GM18861 (cell line): ENCODE measurements around the gene NAP1L1.
"Not testable (repeated sequence)": the region's sequence is repeated elsewhere in the genome, so short reads cannot be mapped to it uniquely, and the experiment has no call there.

Experiments used
- ATAC-seq: cut with Tn5 transposase; IDR thresholded peaks from one replicate; pipeline ENCODE4 v1.9.1; 2021; ENCODE audit not compliant: unreplicated experiment

NAP1L1 gene

DNA sequence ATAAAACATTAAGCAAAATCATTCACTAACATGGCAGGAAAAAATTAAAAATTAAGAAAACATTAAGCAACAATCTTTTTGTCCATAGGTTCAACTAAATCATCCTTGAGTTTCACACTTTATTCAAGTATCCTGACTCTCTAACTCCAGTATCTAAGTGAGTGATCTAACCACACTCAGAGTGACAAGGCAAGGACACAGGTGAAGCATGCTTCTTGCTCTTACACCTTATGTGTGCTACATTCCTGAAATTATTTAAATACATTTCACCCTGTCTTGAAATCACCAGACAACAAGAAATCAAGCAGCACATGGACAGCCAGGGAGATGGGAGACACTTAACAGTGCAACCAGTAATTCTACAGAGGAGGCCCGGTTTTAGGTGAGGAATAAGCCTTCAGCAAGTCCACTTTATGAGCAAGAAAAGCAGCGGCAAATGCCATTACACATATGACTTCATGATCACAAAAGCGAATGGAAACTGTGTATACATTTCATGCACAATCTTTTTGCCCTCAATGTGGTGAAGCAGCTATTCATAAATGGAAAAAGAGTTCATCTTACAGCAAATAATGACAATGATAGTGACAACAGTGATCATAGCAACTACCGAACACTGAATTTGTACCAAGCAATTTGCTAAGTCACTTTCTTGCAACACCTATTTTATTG lies 90.3 kb downstream of the NAP1L1 start:
- ATAC-seq = no peak

DNA sequence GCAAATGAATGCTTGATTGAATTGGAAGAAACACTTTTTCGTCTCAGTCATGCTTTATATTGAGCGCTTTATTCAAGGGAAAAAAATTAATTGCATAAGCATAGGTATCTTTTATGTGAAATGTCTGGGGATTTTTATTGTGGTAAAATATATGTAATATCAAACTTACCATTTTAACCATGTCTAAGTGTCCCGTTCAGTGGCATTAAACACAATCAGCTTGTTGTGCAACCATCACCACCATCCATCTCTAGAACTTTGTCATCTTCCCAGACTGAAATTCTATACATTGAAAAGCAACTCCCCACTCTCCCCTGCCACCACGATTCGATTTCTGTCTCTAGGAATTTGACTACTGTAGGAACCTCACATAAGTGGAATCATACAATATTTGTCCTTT lies 92.7 kb downstream of the NAP1L1 start:
- ATAC-seq = no peak

DNA sequence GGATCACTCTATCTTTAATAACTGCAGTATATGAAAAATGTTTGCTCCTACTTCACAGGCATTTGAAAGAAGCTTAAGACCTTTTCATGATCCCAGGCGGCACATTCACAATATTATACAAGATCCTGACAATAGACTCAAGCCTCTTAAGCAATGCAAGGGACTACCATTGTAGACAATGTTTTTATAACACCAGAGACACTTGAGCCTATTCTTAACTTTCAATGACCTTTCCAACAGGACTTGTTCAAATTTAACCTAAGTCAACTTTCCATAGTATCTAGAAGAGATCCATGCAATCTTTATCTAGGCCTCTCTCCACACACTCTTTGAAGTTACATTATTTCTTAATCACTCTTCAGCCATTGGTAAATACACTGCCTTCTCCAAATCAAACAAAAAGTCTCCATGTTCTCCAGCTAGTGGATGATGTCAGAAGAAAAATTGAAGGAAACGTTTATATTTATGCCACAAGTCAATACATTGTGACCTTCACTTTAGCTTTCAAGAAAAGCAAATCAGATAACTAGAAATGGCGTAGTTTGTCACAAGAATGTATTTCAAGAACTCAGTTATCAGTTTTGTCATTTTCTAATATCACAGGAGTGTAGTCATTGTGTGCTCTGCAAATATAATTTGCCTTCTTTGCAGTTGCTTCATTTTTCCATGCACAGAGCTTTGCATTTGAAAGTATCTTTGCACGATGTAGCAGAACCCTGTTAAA lies 94.1 kb downstream of the NAP1L1 start:
- ATAC-seq = no peak

DNA sequence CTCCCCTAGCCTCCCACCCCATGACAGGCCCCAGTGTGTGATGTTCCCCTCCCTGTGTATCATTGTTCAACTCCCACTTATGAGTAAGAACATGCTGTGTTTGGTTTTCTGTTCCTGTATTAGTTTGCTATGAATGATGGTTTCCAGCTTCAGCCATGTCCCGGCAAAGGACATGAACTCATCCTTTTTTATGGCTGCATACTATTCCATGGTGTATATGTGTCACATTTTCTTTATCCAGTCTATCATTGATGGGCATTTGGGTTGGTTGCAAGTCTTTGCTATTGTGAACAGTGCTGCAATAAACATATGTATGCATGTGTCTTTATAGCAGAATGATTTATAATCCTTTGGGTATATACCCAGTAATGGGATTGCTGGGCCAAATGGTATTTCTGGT lies 96.8 kb downstream of the NAP1L1 start:
- ATAC-seq = not testable (repeated sequence)
